Suprapubic skin (tissue), 3 donors: ENCODE data around the gene CRNKL1.

ENCODE experiments used
- EP300 ChIP-seq: sonication (generic); formaldehyde crosslinking; IDR thresholded peaks from one replicate; pipeline ENCODE4 v1.6.1; 2017; ENCODE audit warnings: antibody characterized with exemption
- TF ChIP-seq, protein P1 (sequence below), 2 donors: fragments of 200-600 bp in 1 of 2; fragments of 450-650 bp in 1 of 2; sonication (generic) in 1 of 2; IDR thresholded peaks; one replicate each; pipeline ENCODE4 v1.5.1; 2016 to 2019; ENCODE audit warnings: antibody characterized with exemption in 2 of 2, mild to moderate bottlenecking in 1 of 2, moderate library complexity in 1 of 2

DNA sequence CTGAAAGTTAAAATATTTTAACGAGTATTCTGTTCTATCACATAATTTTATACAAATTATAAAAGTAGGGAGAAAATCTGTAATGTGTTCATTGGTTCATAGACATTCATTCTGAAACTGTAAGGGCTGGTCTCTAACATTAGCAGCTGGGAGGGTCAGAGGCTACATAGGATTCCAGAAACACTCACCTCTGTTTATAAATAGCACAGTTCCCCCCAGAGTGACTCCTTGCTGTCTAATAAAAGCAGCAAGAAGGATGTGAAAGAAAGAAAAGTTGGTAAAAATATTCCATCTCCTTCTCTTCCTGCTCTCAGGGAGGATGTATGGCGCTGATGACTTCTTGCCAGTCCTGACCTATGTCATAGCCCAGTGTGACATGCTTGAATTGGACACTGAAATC is 60.4 kb downstream of the CRNKL1 start:
- no peak for TF ChIP-seq EP300
- TF ChIP-seq, protein P1, sequence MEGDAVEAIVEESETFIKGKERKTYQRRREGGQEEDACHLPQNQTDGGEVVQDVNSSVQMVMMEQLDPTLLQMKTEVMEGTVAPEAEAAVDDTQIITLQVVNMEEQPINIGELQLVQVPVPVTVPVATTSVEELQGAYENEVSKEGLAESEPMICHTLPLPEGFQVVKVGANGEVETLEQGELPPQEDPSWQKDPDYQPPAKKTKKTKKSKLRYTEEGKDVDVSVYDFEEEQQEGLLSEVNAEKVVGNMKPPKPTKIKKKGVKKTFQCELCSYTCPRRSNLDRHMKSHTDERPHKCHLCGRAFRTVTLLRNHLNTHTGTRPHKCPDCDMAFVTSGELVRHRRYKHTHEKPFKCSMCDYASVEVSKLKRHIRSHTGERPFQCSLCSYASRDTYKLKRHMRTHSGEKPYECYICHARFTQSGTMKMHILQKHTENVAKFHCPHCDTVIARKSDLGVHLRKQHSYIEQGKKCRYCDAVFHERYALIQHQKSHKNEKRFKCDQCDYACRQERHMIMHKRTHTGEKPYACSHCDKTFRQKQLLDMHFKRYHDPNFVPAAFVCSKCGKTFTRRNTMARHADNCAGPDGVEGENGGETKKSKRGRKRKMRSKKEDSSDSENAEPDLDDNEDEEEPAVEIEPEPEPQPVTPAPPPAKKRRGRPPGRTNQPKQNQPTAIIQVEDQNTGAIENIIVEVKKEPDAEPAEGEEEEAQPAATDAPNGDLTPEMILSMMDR (IDR thresholded peaks at IDR 0.05) = no peak
